Spleen (tissue), 11 donors: ENCODE data around the gene ERBB4. TPM values are rescaled to one million over a fixed set of nuclear protein-coding genes. Genes with fewer than 3 reads are reported as not detected.

Experiments used
- DNase-seq: peaks from one replicate; pipeline ENCODE4 v3.0.0-alpha.2; 2020
- H3K27ac ChIP-seq, 8 donors: fragments of 200-600 bp; sonication (generic) in 7 of 8; 1 replicate in 4 of 8; 2 replicates in 4 of 8; pipeline versions ENCODE4 v1.5.0 to v1.8.0; 2016 to 2021; ENCODE audit warnings: inconsistent platforms in 4 of 8, mild to moderate bottlenecking in 4 of 8, moderate library complexity in 1 of 8
- H3K27me3 ChIP-seq, 7 donors: fragments of 200-600 bp; sonication (generic) in 6 of 7; replicated peaks in 1 of 7; 1 replicate in 4 of 7; 2 replicates in 3 of 7; pipeline versions ENCODE4 v1.5.0 to v1.8.0; 2016 to 2021; ENCODE audit warnings: inconsistent platforms in 3 of 7, mild to moderate bottlenecking in 1 of 7
- H3K36me3 ChIP-seq, 6 donors: fragments of 200-600 bp; sonication (generic) in 5 of 6; 1 replicate in 4 of 6; 2 replicates in 2 of 6; pipeline versions ENCODE4 v1.5.0 to v1.8.0; 2016 to 2021; ENCODE audit warnings: inconsistent platforms in 2 of 6
- H3K4me1 ChIP-seq, 6 donors: fragments of 200-600 bp; sonication (generic) in 5 of 6; 1 replicate in 3 of 6; 2 replicates in 3 of 6; pipeline versions ENCODE4 v1.5.0 to v1.8.0; 2016 to 2021; ENCODE audit warnings: inconsistent platforms in 3 of 6
- H3K4me3 ChIP-seq, 8 donors: fragments of 200-600 bp; sonication (generic) in 7 of 8; 1 replicate in 4 of 8; 2 replicates in 4 of 8; pipeline versions ENCODE4 v1.5.0 to v1.8.0; 2016 to 2021; ENCODE audit warnings: inconsistent platforms in 4 of 8, mild to moderate bottlenecking in 4 of 8, moderate library complexity in 2 of 8
- H3K9me3 ChIP-seq, 8 donors: fragments of 200-600 bp; sonication (generic) in 7 of 8; 1 replicate in 4 of 8; 2 replicates in 4 of 8; pipeline versions ENCODE4 v1.5.0 to v1.8.0; 2016 to 2021; ENCODE audit warnings: inconsistent platforms in 4 of 8
- CTCF ChIP-seq, 11 experiments: fragments of 200-600 bp in 7 of 11; fragments of 450-650 bp in 4 of 11; sonication (generic) in 4 of 11; IDR thresholded peaks in 8 of 11; conservative IDR thresholded peaks in 3 of 11; 1 replicate in 7 of 11; 2 replicates in 4 of 11; pipeline versions ENCODE4 v1.4.0 to v1.8.0; 2016 to 2021; ENCODE audit warnings: antibody characterized with exemption in 11 of 11, inconsistent platforms in 4 of 11, mild to moderate bottlenecking in 1 of 11
- POLR2A ChIP-seq, 3 donors: fragments of 450-650 bp; IDR thresholded peaks; one replicate each; pipeline ENCODE4 v1.5.1; 2017; ENCODE audit warnings: antibody characterized with exemption in 3 of 3, mild to moderate bottlenecking in 1 of 3
- POLR2AphosphoS5 ChIP-seq, 3 donors: sonication (generic); formaldehyde crosslinking; IDR thresholded peaks; one replicate each; pipeline ENCODE4 v1.5.1; 2017; ENCODE audit warnings: antibody characterized with exemption in 3 of 3
- WGBS, 5 donors: extraction: QIAGEN DNeasy Blood & Tissue Kit in 3 of 5; methylation state at CpG; one replicate each; pipeline versions ENCODE4 v1.1.5 to v1.1.7; 2013 to 2018; 5-methylcytosine and 5-hydroxymethylcytosine counted together
- intact Hi-C: fragments of 100-400 bp; cut with DNase I; formaldehyde crosslinking; loops from one replicate; pipeline ENCODE4 v1.15.0; 2023; ENCODE audit warnings: low total_unique reads
- polyA plus RNA-seq, 3 donors: library from polyadenylated mRNA; stranded (reverse); fragments of 200-250 nt; gene quantifications; one replicate each; pipeline ENCODE4 v1.2.1, GENCODE V29; 2013
- total RNA-seq, 7 donors: library from RNA; depleted of rRNA in 3 of 7; stranded (reverse); fragments of >200 nt in 3 of 7; fragmentation: NEBNext Ultra II Directional in 4 of 7; extraction: Animal tissue kit (Norgen Biotek cat#: 25700) in 4 of 7; gene quantifications; one replicate each; pipeline versions ENCODE4 v1.1.0 to v1.2.1, GENCODE V29; 2016 to 2021
- donor health status: healthy with polysubstance abuse.
- donor health status: DM: no; HTN: no; CAD: no; lungs with moderate emphysema.
- donor health status: DM: no; HTN: no; CAD: no.
- donor health status: Bipolar disorder and iron deficiency.
- donor health status: healthy.
- donor health status: DM: no; HTN: no; CAD: no.
- donor health status: DM: yes; HTN: yes; CAD: no.

Gene ERBB4
- total and polyA plus RNA-seq, 10 donors = under 0.01 to 1.4 (median 0.35) TPM

- Histone ChIP-seq H3K27ac (no peak overlapping the region), H3K27me3 (no peaks in the 10 kb centered on the region), H3K9me3 (no peaks in the 10 kb centered on the region), H3K36me3 (no peaks in the 10 kb centered on the region), H3K4me3 (no peak overlapping the region), H3K4me1 (no peaks in the 10 kb centered on the region)
- no peak for TF ChIP-seq POLR2A (IDR thresholded peaks at IDR 0.05)
- no peak for TF ChIP-seq POLR2AphosphoS5 (IDR thresholded peaks at IDR 0.05)
- TF ChIP-seq CTCF (IDR thresholded peaks at IDR 0.05 in 8 of 11, conservative IDR thresholded peaks at IDR 0.05 in 3 of 11) = no peak
- DNase-seq = no peak
- intact Hi-C loops = no loop called here
- 0 to 85% (median 31%) methylated on average over 1 of the region's 1 CpG for WGBS, 5 donors
These were observed 357.0 kb downstream of the ERBB4 start for GRCh38 chr2:212181646-212182045.

- Histone ChIP-seq H3K9me3 (no peaks in the 10 kb centered on the region), H3K4me3 (no peak overlapping the region), H3K4me1 (no peaks in the 10 kb centered on the region), H3K36me3 (no peaks in the 10 kb centered on the region), H3K27me3 (no peaks in the 10 kb centered on the region), H3K27ac (no peak overlapping the region)
- intact Hi-C loops = no loop called here
- WGBS, 5 donors = 66 to 77% (median 67%) methylated on average over 3 of the region's 3 CpGs
- no peak for DNase-seq
- TF ChIP-seq POLR2AphosphoS5 (IDR thresholded peaks at IDR 0.05) (no peak), POLR2A (IDR thresholded peaks at IDR 0.05) (no peak)
These were observed 358.1 kb downstream of the ERBB4 start for GRCh38 chr2:212180408-212181083.

- TF ChIP-seq POLR2AphosphoS5 (IDR thresholded peaks at IDR 0.05) (no peak), CTCF (IDR thresholded peaks at IDR 0.05 in 8 of 11, conservative IDR thresholded peaks at IDR 0.05 in 3 of 11) (no peak), POLR2A (IDR thresholded peaks at IDR 0.05) (no peak)
- no peak for DNase-seq
These were observed 360.9 kb downstream of the ERBB4 start for GRCh38 chr2:212177724-212178123.

GRCh38 chr2:212176151-212176550 is 362.5 kb downstream of the ERBB4 start:
- DNase-seq = no peak
- H3K4me3 ChIP-seq = no peak overlapping the region
- H3K27me3 ChIP-seq = no peaks in the 10 kb centered on the region
- no peak for TF ChIP-seq CTCF (IDR thresholded peaks at IDR 0.05 in 8 of 11, conservative IDR thresholded peaks at IDR 0.05 in 3 of 11)
- TF ChIP-seq POLR2A (IDR thresholded peaks at IDR 0.05) = no peak
- no peak for TF ChIP-seq POLR2AphosphoS5 (IDR thresholded peaks at IDR 0.05)
- no peaks in the 10 kb centered on the region for H3K36me3 ChIP-seq
- no peaks in the 10 kb centered on the region for H3K4me1 ChIP-seq
- H3K27ac ChIP-seq = no peak overlapping the region
- intact Hi-C loops = no loop called here
- 59 to 90% (median 83%) methylated on average over 1 of the region's 1 CpG for WGBS, 5 donors
- peaks cover 0 to 7% (median 0%) of the 10 kb centered on the region in 8 donors for H3K9me3 ChIP-seq

More at GRCh38 chr2:212177724-212178123, 360.9 kb downstream of the ERBB4 start:
- Histone ChIP-seq H3K36me3 (no peaks in the 10 kb centered on the region), H3K4me3 (no peak overlapping the region), H3K9me3 (no peaks in the 10 kb centered on the region), H3K27me3 (no peaks in the 10 kb centered on the region), H3K4me1 (no peaks in the 10 kb centered on the region), H3K27ac (no peak overlapping the region)
- WGBS, 5 donors = 40 to 73% (median 49%) methylated on average over 2 of the region's 2 CpGs
- intact Hi-C loops = no loop called here
